HUES48 (cell line): ENCODE measurements around the gene DMRTC2.

Experiments used
- H3K27ac ChIP-seq: one replicate; pipeline ENCODE4 v1.7.0; 2013; ENCODE audit warnings: low read depth, low read length, inconsistent platforms
- H3K27me3 ChIP-seq: 2 replicates; pipeline ENCODE4 v1.6.1; 2013; ENCODE audit warnings: mild to moderate bottlenecking, low read length; ENCODE audit not compliant: control insufficient read depth, insufficient read depth
- H3K36me3 ChIP-seq: 2 replicates; pipeline ENCODE4 v1.6.1; 2013; ENCODE audit warnings: low read length; ENCODE audit not compliant: control insufficient read depth, insufficient read depth
- H3K4me1 ChIP-seq: 2 replicates; pipeline ENCODE4 v1.6.1; 2013; ENCODE audit warnings: mild to moderate bottlenecking, low read length; ENCODE audit not compliant: control insufficient read depth, insufficient read depth
- H3K4me3 ChIP-seq: 2 replicates; pipeline ENCODE4 v1.5.1; 2013; ENCODE audit warnings: mild to moderate bottlenecking, low read depth, low read length
- H3K9ac ChIP-seq: 2 replicates; pipeline ENCODE4 v1.6.1; 2013; ENCODE audit warnings: mild to moderate bottlenecking, low read depth, low read length, moderate library complexity
- H3K9me3 ChIP-seq: 2 replicates; pipeline ENCODE4 v1.6.1; 2013; ENCODE audit warnings: low read length; ENCODE audit not compliant: control insufficient read depth, insufficient read depth

DMRTC2 gene

GRCh38 chr19:41893899-41894298 is 49.1 kb downstream of the DMRTC2 start:
- Histone ChIP-seq H3K27me3 (no peaks in the 10 kb centered on the region), H3K36me3 (peaks cover 24% of the 10 kb centered on the region), H3K4me3 (no peak overlapping the region), H3K9me3 (no peaks in the 10 kb centered on the region), H3K27ac (no peak overlapping the region), H3K4me1 (no peaks in the 10 kb centered on the region), H3K9ac (no peak overlapping the region)

GRCh38 chr19:41894350-41894749 is 49.5 kb downstream of the DMRTC2 start:
- no peak overlapping the region for H3K4me3 ChIP-seq
- no peaks in the 10 kb centered on the region for H3K4me1 ChIP-seq
- no peaks in the 10 kb centered on the region for H3K9me3 ChIP-seq
- peaks cover 24% of the 10 kb centered on the region for H3K36me3 ChIP-seq
- no peaks in the 10 kb centered on the region for H3K27me3 ChIP-seq
- no peak overlapping the region for H3K9ac ChIP-seq
- H3K27ac ChIP-seq: no peak overlapping the region

- Histone ChIP-seq H3K4me3 (no peak overlapping the region), H3K36me3 (peaks cover 31% of the 10 kb centered on the region), H3K27me3 (no peaks in the 10 kb centered on the region), H3K9me3 (no peaks in the 10 kb centered on the region), H3K4me1 (no peaks in the 10 kb centered on the region), H3K27ac (no peak overlapping the region), H3K9ac (no peak overlapping the region)
Observed at GRCh38 chr19:41895745-41896580, 51.1 kb downstream of the DMRTC2 start.

- H3K9me3 ChIP-seq: no peaks in the 10 kb centered on the region
- H3K9ac ChIP-seq: no peak overlapping the region
- H3K36me3 ChIP-seq: peaks cover 31% of the 10 kb centered on the region
- no peaks in the 10 kb centered on the region for H3K27me3 ChIP-seq
- H3K4me1 ChIP-seq: no peaks in the 10 kb centered on the region
- H3K4me3 ChIP-seq: no peak overlapping the region
- H3K27ac ChIP-seq: no peak overlapping the region
Observed at GRCh38 chr19:41896581-41896942, 51.7 kb downstream of the DMRTC2 start.

- H3K36me3 ChIP-seq: peaks cover 35% of the 10 kb centered on the region
- no peak overlapping the region for H3K9ac ChIP-seq
- no peaks in the 10 kb centered on the region for H3K4me1 ChIP-seq
- H3K4me3 ChIP-seq: no peak overlapping the region
- no peaks in the 10 kb centered on the region for H3K9me3 ChIP-seq
- H3K27ac ChIP-seq: no peak overlapping the region
- H3K27me3 ChIP-seq: no peaks in the 10 kb centered on the region
Observed at GRCh38 chr19:41897181-41897580, 52.3 kb downstream of the DMRTC2 start.

- H3K27me3 ChIP-seq: no peaks in the 10 kb centered on the region
- H3K9me3 ChIP-seq: no peaks in the 10 kb centered on the region
- H3K4me3 ChIP-seq: no peak overlapping the region
- peaks cover 42% of the 10 kb centered on the region for H3K36me3 ChIP-seq
- no peak overlapping the region for H3K27ac ChIP-seq
- no peaks in the 10 kb centered on the region for H3K4me1 ChIP-seq
- no peak overlapping the region for H3K9ac ChIP-seq
Observed at GRCh38 chr19:41897820-41898219, 53.0 kb downstream of the DMRTC2 start.

GRCh38 chr19:41898235-41898634 is 53.4 kb downstream of the DMRTC2 start:
- no peaks in the 10 kb centered on the region for H3K27me3 ChIP-seq

More at GRCh38 chr19:41898235-41898634, 53.4 kb downstream of the DMRTC2 start:
- Histone ChIP-seq H3K9ac (no peak overlapping the region), H3K36me3 (peaks cover 46% of the 10 kb centered on the region), H3K4me3 (no peak overlapping the region), H3K4me1 (no peaks in the 10 kb centered on the region), H3K27ac (no peak overlapping the region), H3K9me3 (no peaks in the 10 kb centered on the region)
